Stimulated activated CD4-positive, alpha-beta T cell treated with anti-CD3 and anti-CD28 coated beads, Interleukin-4, amount 100 ng/mL, for 48 hours (primary cell): ENCODE data around the gene ANKRD66.
"Not testable (repeated sequence)": the region's sequence is repeated elsewhere in the genome, so short reads cannot be mapped to it uniquely, and the experiment has no call there.

Source experiments
- DNase-seq, 2 donors: peaks; one replicate each; pipeline ENCODE4 v3.0.0-alpha.2; 2020; ENCODE audit warnings: low read depth in 2 of 2

ANKRD66 gene

GRCh38 chr6:46755865-46756264 lies 9.1 kb downstream of the ANKRD66 start:
- DNase-seq, result no peak

- no peak for DNase-seq
These were observed 9.9 kb downstream of the ANKRD66 start for GRCh38 chr6:46756469-46757213.

DNA sequence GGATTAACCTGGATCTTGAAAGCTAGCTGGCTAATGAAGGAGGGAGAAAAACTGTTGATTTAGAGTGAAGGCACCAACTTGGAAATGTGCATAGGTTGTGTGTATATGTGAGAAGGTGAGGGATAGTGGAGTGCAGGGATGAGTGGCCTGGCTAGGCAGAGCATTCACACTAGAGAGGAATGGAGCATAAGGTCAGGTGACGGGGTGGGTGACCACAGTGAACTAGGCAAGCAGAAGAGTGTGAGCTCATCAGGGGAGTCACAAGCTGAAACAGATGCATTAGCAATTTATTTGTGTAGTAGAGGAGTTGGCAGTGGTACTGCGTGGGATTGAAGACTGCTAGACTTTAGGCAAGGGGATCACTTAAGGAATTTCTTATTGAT lies 10.5 kb downstream of the ANKRD66 start:
- DNase-seq, result no peak

DNA sequence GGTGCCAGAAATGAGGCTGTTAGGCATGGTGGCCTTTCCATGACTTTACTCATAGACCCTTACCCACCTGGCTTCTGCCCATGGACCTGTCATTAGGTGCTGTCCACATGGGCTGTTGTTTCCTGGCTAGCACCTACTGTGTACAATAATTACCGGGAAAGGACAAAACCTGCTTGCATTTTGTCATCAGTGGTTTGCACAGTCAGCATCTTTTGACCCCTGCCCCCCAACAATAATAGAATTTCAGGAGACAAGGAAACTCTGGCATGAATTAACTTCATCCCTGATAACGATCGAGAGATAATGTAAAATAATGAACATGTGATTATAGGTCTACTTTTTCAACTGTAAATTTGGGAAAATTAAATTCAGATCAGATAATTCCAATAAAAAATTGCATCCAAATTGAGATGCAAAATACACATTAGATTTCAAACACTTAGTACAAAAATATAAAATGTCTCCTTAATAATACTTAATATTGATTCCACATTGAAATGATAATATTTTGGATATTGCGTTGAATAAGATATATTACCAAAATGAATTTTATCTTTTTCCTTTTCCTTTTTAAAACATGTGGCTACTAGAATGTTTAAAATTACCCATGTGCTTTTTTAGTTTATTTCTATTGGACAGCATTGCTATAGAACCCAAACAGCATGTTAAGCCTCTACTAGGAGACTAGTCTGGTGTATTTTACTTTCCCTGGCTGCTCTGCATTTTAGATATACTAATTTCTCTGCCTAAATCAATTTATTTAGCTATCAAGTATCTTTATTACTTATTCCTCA lies 12.4 kb downstream of the ANKRD66 start:
- no peak for DNase-seq

DNA sequence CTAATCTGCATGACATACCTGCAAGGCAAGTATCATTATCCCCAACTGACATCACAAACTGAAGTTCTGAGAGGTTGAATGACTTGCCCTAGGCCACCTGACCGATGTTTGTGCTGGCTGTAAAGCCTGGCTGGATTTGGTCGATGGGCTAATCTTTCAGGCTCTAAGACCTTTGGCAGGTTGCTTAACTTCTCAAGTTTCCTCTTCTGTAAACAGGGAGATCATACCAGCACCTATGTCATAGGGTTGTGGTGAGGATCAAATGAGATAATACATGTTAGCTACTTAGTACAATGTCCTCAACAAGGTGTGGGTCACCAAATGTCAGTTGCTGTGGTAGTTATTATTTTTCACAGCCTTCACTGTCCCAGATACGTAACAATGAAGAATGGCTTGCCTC lies 14.2 kb downstream of the ANKRD66 start:
- no peak for DNase-seq

- no peak for DNase-seq
These were observed 16.7 kb downstream of the ANKRD66 start for GRCh38 chr6:46763466-46763865.

- DNase-seq, result not testable (repeated sequence)
These were observed 17.5 kb downstream of the ANKRD66 start for GRCh38 chr6:46764280-46764679.

- no peak for DNase-seq
These were observed 18.2 kb downstream of the ANKRD66 start for GRCh38 chr6:46764961-46765360.

GRCh38 chr6:46772016-46772415 lies 25.3 kb downstream of the ANKRD66 start:
- no peak for DNase-seq

GRCh38 chr6:46772762-46773161 lies 26.0 kb downstream of the ANKRD66 start:
- DNase-seq, result no peak

DNA sequence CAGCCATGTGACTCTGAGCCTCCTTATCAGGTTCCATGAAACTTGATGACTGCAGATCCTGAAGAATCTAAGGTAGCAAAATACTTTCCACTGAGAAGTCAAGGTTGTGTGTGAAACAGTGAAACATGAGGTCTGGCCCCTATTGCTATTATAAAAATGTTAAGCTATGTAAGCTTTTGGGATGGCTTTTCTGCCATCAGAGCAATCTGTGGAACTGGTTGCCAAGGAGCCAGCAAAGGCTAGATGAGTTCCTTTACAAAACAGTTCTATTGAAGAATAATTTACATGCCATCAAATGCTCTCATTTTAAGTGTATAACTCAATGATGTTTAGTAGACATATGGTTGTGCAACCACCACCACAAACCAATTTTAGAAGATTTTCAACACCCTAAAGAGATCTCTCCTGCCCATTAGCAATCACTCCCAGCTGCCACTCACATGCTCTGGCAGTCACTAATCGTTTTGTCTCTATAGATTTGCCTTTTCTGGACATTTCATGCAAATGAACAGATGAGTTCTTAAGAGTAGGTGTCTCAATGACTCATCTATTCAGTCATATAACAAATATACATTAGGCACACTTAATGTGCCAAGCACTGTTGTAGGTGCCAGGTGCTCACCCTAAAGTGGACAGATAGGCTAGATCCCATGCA lies 26.6 kb downstream of the ANKRD66 start:
- no peak for DNase-seq

DNA sequence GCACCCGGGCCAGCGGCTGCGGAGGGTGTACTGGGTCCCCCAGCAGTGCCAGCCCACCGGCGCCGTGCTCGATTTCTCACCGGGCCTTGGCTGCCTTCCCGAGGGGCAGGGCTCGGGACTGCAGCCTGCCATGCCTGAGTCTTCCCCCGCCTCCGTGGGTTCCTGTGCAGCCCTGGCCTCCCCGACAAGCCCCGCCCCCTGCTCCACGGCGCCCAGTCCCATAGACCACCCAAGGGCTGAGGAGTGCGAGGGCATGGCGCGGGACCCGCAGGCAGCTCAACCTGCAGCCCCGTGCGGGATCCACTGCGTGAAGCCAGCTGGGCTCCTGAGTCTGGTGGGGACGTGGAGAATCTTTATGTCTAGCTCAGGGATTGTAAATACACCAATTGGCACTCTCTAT lies 28.0 kb downstream of the ANKRD66 start:
- DNase-seq, result not testable (repeated sequence)

GRCh38 chr6:46776070-46776712 lies 29.5 kb downstream of the ANKRD66 start:
- DNase-seq, result no peak

DNA sequence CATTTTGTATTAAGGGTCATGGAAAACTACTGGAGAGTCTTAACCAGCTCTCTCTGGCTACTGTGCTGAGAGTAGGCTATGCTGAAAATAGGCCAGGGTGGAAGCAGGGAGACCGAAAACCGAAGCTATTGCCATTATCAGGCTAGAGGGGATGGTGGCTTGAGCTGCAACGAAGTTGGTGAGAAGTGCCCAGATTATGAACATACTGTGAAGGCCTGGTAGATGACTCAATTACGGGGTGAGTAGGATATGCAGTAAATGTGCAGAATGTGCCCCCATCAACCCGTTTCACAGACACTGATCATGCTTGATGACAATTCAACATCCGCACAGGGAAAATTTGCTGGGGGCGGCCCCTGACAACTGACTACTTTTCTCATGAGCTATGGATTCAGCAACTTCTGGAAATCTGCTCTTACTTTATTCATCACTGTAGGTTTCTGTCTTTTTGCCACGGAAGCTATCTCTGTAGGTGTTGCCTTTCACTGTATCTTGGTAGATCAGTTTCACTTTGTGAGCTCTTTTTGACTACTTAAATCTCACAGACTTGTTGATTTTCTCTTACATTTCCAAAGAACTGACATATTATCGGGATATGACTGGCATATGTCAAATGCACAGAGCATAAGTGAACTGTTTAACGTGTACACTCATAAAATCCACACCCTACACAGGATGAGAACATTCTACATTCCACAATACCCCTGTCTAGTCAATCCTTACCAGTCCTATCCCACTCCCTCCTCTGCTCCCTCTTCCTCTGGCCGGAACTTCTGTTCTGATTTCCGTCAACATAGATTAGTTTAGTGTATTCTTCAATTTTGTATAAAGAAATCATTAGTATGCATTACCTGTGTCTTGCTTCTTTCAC lies 31.0 kb downstream of the ANKRD66 start:
- no peak for DNase-seq

DNA sequence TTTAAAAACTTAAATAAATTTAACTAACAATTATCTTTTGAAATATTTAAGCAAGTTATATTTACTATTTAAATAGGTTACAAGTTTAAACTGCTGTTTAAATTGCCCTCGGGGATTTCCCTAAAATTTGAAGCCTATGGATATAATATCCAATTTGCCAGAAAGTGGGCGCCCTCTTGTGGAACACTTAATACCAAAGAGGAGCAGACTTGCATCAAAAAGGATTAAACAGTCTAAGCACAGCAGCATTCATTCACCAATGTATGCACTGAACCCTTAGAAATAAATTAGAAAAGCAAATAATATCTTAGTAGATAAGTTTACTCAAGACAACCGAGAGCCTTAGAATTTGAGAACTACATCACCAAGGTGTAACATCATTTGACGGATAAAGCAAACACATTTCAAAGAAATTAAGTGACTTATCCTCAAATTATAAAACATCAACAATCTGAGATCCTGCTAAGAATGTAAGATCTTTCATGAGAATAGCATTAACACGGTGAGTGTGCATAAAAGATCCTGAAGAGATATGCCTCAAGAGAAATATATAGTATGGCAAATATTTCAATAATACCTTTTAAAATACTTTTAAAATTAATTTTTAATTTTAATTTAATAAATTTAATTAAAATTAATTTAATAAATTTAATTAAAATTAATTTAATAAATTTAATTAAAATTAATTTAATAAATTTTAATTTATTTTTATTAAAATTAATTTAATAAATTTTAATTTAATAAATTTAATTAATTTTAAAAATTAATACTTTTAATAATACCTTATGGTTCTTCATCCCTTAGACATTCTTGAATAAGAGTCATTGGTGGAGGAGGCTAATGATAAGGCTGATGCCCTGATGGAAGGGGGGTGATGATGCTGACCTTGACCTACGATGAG lies 35.0 kb downstream of the ANKRD66 start:
- peak; percentile 4 to 16 for DNase-seq

- DNase-seq, result no peak
These were observed 37.8 kb downstream of the ANKRD66 start for GRCh38 chr6:46784535-46784934.

DNA sequence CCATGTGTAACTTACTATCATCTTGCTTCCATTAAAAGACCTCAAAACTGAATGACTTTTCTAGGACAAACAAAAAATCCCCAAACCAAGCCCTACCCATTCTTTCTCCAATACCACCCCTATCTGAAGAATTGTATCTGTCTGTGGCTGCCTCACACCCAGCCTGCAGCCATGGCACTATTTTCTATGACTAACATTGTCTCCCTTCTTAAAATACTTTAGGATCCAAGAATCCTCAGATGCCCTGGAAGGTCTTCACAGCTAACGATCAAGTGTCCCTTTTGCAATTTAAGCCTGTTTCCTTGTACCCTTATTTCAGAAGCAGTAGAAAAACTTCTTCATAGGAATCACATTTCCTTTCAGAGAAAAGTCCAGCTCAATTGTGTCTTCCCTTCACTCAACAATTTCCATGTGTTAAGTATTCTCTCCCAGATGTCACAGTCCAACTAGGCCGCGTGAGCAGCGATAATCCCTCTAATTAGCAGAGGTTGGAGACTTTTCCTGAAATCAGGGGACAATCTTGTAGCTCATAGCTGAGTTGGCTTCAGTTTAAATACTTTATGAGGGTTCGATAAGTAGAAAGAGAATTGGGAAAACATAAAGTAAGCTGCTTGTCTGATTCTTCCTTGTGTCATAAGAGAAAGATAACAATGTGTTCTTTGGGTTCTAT lies 41.3 kb downstream of the ANKRD66 start:
- no peak for DNase-seq

DNA sequence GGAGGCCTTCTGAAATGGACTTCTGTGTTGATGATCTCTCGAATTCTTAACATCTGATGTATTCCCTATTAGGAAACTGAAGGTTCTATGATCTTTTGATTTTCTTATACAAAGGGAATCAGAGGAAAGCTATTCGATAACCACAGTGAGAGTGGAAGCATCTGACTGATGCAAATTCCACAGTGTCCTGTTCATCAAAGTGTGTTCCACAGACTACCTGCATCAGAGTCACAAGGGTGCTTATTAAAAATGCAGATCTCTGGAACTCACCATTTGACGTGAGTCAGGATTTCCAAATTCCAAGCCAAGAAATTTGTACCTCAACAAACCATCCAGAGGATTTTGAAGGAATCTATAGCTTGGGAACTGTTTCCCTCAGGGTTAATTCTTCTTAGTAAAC lies 42.1 kb downstream of the ANKRD66 start:
- no peak for DNase-seq
